ENCODE measurements around the gene GTF2E1.

The GTF2E1 gene

DNA sequence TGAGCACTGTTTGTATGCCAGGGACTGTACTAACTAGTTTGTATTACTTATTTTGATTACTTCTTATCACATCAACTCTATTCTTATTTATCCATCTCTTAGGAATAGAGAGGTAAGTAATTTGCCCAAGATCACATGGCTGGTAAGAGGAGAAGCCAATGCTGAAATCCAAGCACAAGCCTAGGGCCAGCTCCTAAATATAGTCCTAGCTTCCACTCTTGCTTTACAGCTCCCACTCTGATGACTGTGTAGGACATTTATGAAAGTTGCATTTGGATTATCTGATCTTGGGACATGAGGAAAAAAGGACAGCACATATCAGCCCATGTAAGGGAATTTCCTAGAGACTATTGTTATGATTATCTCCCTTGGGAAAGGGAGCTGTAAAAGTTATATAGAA is 58.1 kb downstream of the GTF2E1 start:
- DNase-seq (no peak), ATAC-seq (no peak)

- ATAC-seq (no peak), DNase-seq (no peak)
Measured at GRCh38 chr3:120801484-120801883, 58.9 kb downstream of the GTF2E1 start.

GRCh38 chr3:120802916-120803315 is 60.4 kb downstream of the GTF2E1 start:
- ATAC-seq (no peak), DNase-seq (no peak)

DNA sequence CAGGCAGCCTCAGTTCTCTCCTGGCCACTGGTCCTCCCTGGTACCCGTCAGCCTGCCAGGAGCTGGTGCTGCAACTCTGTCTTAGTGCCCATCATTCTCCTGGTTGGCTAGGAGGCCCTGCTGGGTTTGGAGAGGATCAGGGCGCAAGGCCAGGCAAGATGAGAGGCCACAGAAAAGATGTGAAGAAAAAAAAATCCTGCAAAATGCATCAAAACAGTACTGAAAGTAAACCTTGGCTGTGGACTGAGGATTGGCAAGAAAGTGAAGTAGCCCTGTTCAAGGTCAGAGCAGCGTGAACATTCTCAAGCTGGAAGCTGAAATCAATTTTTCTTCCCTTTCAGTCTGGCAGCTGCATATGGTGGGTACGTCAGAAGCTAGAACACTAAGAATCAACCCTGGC is 74.2 kb downstream of the GTF2E1 start:
- DNase-seq (no peak), ATAC-seq (no peak)

GRCh38 chr3:120820748-120821147 is 78.2 kb downstream of the GTF2E1 start:
- no peak for ATAC-seq
- DNase-seq = no peak

GRCh38 chr3:120821426-120821825 is 78.9 kb downstream of the GTF2E1 start:
- no peak for ATAC-seq
- no peak for DNase-seq

- no peak for ATAC-seq
- no peak for DNase-seq
Measured at GRCh38 chr3:120823156-120823555, 80.6 kb downstream of the GTF2E1 start.

DNA sequence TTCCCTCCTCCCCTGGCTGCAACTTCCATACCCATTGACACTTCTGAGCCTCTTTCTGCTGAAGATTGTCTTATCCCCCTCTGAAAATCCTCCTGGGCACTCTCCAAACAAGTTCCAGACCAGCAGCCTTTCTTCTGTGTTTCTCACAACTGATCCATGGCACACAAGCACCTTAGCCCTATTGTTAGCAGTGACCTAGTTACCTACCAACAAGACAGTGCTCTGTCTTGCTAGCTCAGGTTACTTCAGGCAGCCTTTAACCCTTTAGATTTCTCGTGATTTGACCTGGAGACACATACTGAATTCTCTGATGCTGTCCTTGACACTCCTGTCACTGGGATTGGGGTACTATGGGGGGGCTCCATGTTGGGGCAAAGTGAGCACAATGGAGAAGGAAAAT is 82.1 kb downstream of the GTF2E1 start:
- ATAC-seq = no peak

GRCh38 chr3:120828796-120829195 is 86.3 kb downstream of the GTF2E1 start:
- no peak for DNase-seq
- ATAC-seq = no peak

More for the DNA sequence above, 82.1 kb downstream of the GTF2E1 start:
- DNase-seq = no peak

DNA sequence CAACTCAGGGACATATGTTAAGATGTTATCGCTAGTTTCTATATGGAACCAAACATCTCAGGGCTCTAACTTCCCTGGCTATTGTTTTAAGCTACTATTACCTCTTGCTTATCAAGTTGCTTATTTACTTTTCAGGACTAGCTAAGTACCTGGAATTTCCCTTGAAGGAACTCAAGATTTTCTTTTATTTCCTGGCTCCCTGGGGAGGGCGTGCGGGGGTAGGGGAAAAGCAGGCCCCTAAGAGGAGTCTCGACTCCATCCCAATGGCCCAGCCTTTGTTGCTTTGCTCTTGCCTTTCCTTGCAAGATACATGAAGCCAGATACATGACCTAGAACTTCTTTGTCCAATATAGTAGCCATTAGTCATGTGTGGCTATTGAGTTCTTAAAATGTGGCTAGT is 88.5 kb downstream of the GTF2E1 start:
- ATAC-seq (no peak), DNase-seq (no peak)
